H1 (cell line): ENCODE data around the gene VPS13D. TPM values are rescaled to one million over a fixed set of nuclear protein-coding genes. Genes with fewer than 3 reads are reported as not detected.

ENCODE experiments used
- CBX5 ChIP-seq: fragments of 300-800, 300-1000 bp; sonication (generic); IDR thresholded peaks from 2 replicates; pipeline ENCODE4 v1.7.1; 2016; ENCODE audit warnings: antibody characterized with exemption, low read length, low read depth
- GTF2F1 ChIP-seq: IDR thresholded peaks from 2 replicates; pipeline ENCODE4 v1.6.1; 2012; ENCODE audit warnings: low read depth, low read length, improper control_type of control experiment, borderline replicate concordance
- RNF2 ChIP-seq: fragments of 200-900, 300-1000 bp; sonication (generic); IDR thresholded peaks from 2 replicates; pipeline ENCODE4 v1.7.1; 2016; ENCODE audit warnings: borderline replicate concordance, low read depth, mild to moderate bottlenecking, antibody characterized with exemption, low read length; ENCODE audit not compliant: poor library complexity, severe bottlenecking; ENCODE audit errors: missing control alignments
- SP2 ChIP-seq: IDR thresholded peaks from 2 replicates; pipeline ENCODE4 v1.6.1; 2012; ENCODE audit warnings: mild to moderate bottlenecking, low read length, inconsistent platforms
- polyA plus RNA-seq, 7 experiments: library from polyadenylated mRNA; depleted of rRNA in 3 of 7; stranded (reverse) in 5 of 7; unstranded in 2 of 7; fragments of >200 nt in 5 of 7; fragments of 200-250 nt in 2 of 7; gene quantifications; 1 replicate in 5 of 7; 2 replicates in 1 of 7; 4 replicates in 1 of 7; pipeline versions ENCODE4 v1.2.1 to v1.2.3, GENCODE V29; 2011 to 2013; ENCODE audit warnings: missing spikeins in 2 of 7, mixed read lengths in 2 of 7
- total RNA-seq: library from RNA; stranded (reverse); fragmentation: NEBNext Ultra II Directional; extraction: Animal tissue kit (Norgen Biotek cat#: 25700); gene quantifications from 2 replicates; pipeline ENCODE4 v1.2.1, GENCODE V29; 2021
- TF ChIP-seq, protein P1 (sequence below): fragments of 300-600 bp; sonication (generic); IDR thresholded peaks from 2 replicates; pipeline ENCODE4 v1.7.1; 2012; ENCODE audit warnings: low read length, moderate library complexity, mild to moderate bottlenecking, inconsistent platforms; ENCODE audit not compliant: insufficient replicate concordance

VPS13D gene
- total and polyA plus RNA-seq, 2 of the 8 experiments (the other 6 are each of a cell fraction or from before 2014, with no cell fraction given): 10.9 to 31.2 TPM

DNA sequence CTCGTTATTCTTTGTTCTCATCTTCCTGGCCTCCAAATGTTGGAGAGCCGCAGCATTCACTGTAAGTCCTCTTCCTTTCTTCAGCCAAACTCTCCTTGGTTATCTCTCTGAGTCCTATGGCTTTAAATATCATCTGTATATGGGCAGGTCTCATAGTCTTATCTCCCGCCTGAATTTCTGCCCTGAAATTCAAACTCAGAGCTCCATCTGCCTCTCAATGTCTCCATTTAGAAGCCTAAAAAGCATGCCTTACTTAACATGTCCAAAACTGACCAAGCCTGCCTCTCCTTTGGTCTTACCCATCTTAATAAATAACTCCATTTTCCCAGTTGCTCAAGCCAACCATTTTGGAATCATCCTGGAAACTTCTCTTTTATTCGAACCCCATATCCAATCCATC, 307.5 kb downstream of the VPS13D start (continued):
- TF ChIP-seq RNF2: no peak
- no peak for TF ChIP-seq SP2
- no peak for TF ChIP-seq CBX5
- TF ChIP-seq, protein P1, sequence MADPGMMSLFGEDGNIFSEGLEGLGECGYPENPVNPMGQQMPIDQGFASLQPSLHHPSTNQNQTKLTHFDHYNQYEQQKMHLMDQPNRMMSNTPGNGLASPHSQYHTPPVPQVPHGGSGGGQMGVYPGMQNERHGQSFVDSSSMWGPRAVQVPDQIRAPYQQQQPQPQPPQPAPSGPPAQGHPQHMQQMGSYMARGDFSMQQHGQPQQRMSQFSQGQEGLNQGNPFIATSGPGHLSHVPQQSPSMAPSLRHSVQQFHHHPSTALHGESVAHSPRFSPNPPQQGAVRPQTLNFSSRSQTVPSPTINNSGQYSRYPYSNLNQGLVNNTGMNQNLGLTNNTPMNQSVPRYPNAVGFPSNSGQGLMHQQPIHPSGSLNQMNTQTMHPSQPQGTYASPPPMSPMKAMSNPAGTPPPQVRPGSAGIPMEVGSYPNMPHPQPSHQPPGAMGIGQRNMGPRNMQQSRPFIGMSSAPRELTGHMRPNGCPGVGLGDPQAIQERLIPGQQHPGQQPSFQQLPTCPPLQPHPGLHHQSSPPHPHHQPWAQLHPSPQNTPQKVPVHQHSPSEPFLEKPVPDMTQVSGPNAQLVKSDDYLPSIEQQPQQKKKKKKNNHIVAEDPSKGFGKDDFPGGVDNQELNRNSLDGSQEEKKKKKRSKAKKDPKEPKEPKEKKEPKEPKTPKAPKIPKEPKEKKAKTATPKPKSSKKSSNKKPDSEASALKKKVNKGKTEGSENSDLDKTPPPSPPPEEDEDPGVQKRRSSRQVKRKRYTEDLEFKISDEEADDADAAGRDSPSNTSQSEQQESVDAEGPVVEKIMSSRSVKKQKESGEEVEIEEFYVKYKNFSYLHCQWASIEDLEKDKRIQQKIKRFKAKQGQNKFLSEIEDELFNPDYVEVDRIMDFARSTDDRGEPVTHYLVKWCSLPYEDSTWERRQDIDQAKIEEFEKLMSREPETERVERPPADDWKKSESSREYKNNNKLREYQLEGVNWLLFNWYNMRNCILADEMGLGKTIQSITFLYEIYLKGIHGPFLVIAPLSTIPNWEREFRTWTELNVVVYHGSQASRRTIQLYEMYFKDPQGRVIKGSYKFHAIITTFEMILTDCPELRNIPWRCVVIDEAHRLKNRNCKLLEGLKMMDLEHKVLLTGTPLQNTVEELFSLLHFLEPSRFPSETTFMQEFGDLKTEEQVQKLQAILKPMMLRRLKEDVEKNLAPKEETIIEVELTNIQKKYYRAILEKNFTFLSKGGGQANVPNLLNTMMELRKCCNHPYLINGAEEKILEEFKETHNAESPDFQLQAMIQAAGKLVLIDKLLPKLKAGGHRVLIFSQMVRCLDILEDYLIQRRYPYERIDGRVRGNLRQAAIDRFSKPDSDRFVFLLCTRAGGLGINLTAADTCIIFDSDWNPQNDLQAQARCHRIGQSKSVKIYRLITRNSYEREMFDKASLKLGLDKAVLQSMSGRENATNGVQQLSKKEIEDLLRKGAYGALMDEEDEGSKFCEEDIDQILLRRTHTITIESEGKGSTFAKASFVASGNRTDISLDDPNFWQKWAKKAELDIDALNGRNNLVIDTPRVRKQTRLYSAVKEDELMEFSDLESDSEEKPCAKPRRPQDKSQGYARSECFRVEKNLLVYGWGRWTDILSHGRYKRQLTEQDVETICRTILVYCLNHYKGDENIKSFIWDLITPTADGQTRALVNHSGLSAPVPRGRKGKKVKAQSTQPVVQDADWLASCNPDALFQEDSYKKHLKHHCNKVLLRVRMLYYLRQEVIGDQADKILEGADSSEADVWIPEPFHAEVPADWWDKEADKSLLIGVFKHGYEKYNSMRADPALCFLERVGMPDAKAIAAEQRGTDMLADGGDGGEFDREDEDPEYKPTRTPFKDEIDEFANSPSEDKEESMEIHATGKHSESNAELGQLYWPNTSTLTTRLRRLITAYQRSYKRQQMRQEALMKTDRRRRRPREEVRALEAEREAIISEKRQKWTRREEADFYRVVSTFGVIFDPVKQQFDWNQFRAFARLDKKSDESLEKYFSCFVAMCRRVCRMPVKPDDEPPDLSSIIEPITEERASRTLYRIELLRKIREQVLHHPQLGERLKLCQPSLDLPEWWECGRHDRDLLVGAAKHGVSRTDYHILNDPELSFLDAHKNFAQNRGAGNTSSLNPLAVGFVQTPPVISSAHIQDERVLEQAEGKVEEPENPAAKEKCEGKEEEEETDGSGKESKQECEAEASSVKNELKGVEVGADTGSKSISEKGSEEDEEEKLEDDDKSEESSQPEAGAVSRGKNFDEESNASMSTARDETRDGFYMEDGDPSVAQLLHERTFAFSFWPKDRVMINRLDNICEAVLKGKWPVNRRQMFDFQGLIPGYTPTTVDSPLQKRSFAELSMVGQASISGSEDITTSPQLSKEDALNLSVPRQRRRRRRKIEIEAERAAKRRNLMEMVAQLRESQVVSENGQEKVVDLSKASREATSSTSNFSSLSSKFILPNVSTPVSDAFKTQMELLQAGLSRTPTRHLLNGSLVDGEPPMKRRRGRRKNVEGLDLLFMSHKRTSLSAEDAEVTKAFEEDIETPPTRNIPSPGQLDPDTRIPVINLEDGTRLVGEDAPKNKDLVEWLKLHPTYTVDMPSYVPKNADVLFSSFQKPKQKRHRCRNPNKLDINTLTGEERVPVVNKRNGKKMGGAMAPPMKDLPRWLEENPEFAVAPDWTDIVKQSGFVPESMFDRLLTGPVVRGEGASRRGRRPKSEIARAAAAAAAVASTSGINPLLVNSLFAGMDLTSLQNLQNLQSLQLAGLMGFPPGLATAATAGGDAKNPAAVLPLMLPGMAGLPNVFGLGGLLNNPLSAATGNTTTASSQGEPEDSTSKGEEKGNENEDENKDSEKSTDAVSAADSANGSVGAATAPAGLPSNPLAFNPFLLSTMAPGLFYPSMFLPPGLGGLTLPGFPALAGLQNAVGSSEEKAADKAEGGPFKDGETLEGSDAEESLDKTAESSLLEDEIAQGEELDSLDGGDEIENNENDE: no peak
- TF ChIP-seq GTF2F1: no peak
